RPMI8226 (cell line): ENCODE measurements around the gene SCRN2.

Experiments
- DNase-seq: peaks from one replicate; pipeline ENCODE4 v3.0.0-alpha.2; 2015

The SCRN2 gene

DNA sequence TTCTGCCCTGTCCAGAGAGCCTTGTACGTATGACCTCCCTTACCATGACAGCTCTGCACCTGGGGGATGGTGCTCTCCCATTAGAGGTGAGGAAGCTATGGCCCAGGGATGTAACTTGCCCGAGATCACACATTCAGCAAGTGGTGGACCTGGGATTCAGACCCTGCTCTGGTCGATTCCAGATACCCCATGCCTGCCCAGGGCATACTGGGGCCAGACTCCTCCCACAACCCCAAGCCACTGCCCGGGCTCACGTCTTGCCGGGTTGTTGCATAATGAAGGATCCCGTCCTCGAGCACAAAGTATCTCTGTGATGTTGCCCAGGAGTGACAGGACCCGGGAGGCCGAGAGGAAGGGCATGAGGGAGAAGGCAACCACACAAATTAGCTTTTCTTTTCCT is 21.6 kb downstream of the SCRN2 start:
- DNase-seq, result no peak

DNA sequence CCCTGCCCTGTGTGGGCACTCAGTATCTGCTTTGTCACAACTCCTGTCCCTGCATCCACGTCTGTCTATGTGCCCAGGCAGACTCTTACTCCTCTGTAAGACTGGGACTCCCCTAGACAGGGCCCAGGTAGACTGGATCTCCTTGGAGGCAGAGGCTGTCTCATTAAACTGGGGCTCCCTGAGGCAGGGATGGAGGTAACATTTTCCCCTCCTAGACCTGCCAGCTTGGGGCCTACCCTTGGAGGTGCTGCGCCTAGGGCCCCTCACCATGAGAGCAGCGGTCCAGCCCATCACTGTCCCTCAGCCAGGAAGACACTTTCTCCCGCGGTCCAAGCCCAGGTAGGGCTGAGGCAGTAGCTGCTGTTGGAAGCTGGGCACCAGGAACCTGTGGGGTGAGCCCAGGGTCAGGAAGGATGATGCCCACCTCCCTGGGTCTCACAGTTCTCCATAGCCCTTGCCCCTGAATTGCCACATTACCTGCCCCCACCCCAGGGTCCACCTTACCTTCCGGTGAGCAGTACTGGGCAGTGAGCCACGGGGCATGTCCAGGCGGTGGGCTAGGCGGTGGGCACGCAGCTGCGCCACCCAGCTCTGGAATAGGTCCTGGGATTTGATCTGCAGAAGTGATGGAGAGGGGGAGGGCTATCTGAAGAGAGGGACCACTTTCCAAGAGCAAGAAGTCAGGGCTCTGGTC is 22.9 kb downstream of the SCRN2 start:
- no peak for DNase-seq

DNA sequence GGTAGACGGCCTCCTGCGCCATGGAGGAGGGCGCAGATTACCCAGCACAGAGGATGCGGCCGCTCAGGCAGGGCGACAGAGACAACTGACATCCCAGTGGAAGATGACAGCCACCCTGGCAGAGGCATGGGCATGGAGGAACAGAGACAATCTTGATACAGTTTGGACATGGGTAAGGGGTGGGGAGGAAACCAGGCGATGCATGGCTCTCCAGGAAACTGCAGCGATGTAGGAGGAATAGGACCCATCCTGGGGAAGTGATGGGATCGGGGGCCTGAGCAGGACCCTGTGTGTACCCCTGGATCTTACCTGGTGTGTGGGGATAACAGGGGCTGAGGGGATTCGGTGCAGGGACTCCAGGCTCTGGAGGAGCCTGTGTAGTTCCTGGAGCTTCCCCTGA is 24.1 kb downstream of the SCRN2 start:
- no peak for DNase-seq

DNA sequence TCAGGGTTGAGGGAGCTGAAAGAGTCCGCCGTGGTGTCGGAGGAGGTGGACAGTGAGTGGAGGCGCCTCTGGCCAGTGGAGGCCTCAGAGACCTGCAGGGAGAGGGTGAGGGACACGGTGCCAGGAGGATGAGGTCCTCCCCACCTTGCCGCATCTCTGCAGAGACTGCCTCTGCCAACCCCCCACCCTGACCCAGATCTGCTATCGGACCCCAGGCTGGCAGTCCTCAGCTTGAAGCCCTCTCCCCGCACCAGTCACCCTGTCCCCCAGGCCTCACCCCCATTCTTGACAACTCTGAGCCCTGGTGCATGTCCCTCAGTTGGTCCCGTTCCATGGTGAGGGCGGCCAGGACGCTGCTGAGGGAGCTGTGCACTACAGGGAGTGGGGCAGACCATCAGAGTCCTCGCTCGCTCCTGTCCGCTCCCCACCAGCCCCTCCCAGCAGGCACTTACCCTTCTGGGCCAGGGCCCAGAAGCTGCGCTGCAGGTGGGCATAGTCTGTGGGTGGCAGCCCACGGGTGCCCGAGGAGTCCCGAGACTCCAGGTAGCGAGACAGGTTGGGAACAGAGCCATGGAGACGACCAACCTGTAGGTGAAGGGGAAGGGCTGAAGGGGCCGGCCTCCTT is 24.9 kb downstream of the SCRN2 start:
- DNase-seq, result no peak

DNA sequence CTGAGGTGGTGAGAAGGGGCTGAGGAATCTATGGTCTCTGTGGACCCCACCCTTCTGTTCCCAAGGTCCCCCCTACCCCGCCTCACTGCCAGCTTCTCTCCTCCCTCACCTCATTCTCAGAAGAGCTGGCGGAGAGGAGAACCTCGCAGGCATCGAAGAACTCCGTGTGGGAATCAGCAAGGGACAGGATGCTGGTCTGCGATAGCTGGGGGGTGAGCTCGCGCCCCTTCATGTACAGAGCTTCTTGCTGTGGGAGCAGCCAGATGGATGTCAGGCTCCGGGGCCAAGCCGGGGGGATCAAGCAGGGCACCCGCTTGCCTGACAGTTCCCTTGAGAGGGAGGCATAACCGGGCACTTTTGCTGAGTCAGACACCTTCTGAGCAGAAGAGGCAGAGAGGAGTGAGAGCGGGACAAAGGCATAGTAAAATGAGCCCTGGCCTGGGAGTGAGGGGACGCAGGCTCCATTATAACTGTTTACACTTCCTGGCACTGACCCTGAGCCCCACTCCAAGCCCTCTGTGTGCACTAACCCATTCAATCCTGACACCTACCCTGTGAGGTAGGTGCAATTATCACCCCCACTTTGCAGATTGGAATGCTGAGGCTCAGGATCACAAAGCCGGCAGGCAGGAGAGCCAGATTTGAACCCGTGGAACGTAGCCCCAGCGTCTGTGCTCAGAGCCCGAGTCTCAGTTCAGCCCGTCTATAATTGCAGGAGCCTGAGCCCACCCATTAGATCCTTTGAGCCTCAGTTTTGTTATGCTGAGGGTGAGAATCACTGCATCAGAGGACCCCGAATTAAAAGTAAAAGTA is 25.8 kb downstream of the SCRN2 start:
- DNase-seq, result no peak

DNA sequence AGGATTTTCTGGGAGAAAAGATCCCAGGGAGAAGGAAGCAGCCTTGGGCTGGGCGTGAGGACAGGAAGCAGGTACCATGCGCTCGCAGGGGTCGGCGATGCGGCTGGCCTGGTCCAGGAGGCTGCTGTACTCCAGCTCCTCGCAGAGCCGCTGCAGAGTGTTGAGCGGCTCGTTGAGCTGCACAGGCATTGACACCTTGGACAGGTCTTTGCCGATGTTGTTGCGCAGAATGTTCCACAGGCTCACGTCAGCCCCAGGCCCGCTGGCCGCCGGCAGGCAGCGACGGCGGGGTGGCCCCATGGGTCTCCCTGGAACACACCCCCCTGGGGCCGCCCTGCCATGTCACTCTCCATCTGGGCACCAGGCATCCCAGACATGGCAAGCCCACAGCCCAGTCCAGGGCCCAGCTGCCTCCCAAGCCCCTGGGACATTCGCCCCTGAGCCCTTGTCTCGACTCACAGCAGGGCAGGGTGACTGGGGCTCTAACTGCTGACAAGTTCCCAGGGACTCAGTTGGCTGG is 27.5 kb downstream of the SCRN2 start:
- no peak for DNase-seq

DNA sequence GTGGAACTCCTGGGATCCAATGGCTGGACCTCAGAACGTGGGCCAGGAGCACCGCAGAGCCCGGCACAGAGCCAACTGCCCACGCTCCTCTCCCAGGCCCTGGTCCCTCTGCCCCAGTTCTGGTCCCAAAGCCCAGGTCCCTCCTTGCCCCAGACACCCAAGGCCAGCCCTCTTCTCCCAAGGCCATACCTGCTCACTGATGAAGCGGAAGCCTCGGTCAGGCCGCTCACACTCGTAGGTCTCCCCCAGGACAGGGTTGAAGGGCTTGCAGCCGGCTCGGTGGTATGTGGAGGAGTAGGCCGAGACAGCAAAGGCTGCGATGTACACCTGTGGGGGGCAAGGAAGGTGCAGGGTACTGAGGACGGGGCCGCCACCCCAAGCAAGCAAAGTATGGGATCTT is 28.0 kb downstream of the SCRN2 start:
- no peak for DNase-seq

DNA sequence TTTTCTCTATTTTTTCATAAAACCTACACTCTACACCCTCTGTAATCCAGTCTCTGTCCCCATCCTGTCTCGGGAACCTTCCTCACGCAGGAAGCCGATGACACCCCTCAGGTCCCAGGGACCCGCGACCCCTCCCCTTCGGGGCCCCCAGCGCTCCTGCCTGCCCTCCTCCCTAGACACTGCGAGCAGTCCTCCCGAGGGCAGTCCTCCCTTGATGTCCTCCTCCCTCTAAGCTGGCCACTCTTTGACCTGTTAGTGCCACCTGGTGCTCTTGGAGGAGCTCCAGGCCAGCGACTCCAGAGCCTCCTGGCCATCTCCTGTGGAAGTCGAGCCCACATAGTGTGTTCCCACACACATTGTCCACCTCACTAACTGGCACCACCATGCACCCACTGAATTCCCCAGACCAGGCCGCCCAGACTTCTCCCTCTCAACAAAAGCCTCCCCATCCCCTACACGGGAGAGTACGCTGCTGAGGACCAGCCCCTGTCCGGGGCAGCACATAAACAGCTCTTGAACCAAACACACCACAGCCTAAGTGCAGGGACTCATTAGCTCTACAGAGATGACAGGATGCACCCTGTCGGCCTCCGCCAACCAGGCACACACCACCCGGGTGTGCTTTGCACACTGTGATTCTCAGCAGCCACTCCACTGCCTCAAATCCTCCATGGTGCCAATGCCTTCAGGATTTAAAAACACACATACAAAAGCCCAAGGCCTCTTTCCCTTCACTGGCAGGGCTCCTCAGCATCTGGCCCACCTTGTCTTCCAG is 28.7 kb downstream of the SCRN2 start:
- no peak for DNase-seq

DNA sequence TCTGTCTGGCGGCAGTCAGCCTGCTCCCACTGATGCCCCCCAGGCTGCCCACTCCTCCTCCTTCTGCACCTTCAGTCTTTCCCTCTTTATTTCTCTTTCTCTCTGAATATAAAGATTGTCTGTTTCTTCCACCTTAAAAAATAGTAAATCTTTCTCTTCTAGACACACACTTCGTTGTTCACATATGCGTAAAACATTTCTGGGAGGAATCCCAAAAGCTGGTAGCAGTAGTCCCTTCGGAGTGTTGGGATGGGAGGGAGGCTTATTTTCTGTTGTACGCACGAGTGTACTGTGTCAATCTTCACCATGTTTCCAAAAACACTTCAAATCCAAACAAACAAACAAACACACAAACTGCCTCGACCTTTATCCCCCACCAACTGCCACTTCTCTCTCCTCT is 29.4 kb downstream of the SCRN2 start:
- no peak for DNase-seq

DNA sequence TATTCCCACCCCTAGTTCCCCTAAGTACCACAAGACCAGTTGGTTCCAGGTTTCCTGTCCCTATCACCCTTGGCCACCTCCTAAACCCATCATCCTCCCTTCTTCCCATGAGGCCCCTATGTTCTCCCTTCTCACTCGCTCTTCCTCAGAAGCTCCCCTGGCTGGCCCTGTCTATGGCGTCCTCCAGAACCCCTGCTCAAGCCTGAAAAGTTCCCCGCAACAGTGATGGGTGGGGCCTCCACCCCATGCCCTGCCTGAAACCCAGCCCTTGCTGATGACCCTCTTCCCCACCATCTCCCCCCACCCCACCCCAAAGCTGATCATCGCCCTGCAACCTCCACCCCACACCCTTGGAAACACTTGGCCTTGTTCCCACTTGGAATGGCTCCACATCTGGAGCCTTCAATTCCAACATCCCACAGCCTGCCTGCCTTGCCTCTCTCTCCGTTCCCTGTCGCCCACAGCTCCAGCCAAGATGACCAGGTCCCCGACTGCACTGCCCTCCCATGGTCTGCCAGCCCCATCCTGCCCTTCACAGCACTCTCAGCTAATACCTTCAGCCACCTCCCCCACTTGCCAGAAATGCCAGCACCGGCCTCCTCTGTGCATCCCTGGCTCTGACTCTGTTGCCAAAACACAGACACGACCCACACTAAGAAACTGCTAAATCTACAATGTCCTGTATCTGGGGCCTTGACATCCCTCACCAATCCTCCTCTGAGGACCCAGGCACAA is 30.0 kb downstream of the SCRN2 start:
- no peak for DNase-seq

DNA sequence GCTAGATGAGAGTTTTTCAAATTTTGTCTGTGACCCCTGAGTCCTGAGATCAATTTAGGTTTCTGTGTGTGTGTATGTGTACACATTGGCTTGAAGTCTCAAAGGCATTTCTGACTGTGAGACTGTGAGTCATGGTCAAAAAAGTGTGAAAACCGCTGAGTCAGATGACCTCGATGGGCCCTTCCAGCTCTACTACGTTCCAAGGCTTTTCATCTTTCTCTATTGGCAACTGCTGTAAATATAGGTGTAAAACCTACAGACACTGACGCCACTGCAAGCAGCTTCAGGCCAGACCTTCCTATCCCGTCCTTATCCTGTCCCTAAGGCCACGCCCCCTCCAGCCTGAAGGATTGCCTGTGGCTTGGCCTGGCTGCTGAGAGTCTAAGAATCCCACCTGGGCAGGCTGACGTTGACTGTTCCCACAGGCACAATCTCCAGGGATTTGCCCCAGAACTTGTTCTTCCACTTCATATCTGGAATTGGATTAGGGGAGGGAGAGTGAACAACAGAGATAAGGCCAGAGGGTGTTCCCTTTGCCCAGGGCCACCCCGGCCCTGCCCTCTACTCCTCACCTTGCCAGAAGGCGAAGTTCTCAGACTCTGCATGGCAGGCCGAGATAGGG is 30.8 kb downstream of the SCRN2 start:
- no peak for DNase-seq

DNA sequence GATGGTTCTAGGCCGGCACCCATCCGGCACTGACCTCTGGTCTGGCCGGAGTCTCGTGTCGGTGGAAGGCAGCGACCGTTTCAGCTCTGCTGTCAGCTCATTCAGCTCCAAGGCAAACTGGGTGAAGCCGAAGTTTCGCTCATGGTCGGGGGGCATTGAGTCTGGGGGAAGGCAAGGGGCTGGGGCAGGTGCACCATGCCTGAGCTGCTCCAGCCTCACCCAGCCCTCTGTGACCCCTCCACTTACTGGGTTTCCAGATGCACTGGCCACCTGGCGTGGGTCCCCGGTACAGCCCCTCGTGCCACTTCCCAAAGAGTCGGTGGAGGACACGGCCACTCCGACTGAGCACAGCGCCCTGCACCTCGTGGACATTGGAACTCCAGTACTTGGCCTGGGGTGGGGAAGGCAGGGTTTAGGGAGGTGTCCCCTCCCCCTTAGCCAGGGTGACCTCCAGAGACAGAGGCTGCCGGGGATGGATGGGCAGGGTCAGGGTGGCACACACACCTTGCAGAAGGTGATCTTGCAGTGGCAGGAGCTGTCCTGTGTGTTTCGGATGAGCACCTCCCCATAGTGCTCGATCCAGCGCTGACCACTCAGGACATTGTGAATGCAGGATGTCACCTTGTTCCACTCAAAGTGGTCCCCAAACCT is 32.1 kb downstream of the SCRN2 start:
- DNase-seq, result no peak

DNA sequence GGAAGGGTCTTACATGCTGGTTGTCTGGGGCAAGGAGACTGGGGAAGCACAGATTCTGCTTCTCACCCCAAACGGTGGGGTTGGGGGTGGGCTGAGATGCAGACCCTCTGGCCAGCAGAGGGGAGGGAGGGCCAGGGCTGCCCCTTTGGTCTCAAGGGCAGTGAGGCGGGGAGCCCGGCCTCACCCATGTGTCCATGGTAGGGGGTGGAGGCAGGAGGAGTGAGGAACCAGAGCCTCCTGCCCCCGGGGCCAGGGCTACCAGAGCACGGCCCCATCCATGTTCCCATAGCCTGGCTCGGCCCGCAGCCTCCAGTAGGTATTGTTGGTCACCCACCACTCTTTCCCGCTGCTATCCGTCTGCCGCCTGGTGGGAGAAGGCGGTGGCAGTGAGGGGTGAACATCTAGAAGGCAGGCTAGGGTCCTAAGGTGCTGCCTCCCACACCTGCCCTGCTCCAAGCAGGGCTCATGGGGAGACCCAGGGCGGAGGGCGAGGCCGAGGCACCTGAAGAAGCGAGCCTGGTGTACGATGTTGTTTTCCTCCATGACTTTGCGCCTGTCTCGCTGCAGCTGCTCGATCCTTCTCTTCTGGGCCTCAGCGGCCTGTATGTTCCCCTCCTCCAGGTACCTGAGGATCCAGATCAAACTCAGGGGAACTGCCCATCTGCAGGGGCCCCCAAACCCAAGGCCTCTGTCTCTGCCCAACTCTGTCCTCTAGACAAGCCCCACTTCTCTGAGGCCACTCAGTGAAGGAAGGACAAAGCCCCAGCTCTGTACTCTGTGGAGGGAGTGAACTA is 32.8 kb downstream of the SCRN2 start:
- DNase-seq, result no peak

DNA sequence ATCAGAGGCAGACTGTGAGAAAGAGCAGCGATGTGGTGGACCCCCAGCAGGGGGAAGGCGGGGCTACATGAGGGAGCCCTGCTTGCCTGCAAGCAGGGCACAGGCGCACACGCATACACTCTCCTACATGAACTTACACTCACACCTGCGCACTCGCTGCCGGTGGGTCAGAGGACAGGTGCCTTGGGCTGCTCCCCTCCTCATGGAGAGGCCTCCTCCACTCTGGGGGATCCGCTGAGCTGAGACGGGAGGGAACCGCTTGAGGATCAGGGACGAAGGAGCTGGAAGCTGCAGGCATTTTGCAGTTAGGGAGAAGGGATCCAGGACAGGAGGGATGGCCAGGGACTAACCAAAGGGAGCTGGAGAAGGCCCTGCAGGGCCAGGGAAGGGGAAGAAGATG is 33.7 kb downstream of the SCRN2 start:
- DNase-seq, result no peak

DNA sequence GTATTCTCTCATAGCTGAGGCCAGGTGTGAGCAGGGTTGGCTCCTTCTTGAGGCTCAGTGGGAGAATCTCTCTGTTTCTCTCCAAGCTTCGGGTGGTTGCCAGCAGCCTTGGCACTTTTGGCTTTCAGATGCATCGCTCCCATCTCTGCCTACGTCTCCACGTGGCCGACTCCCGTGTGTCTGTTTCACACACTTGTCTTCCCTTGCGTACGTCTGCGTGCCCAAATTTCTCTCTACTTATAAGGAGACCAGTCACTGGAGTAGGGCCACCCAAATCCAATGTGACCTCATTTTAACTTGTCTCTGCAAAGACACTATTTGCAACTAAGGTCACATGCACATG is 34.2 kb downstream of the SCRN2 start:
- DNase-seq, result no peak

DNA sequence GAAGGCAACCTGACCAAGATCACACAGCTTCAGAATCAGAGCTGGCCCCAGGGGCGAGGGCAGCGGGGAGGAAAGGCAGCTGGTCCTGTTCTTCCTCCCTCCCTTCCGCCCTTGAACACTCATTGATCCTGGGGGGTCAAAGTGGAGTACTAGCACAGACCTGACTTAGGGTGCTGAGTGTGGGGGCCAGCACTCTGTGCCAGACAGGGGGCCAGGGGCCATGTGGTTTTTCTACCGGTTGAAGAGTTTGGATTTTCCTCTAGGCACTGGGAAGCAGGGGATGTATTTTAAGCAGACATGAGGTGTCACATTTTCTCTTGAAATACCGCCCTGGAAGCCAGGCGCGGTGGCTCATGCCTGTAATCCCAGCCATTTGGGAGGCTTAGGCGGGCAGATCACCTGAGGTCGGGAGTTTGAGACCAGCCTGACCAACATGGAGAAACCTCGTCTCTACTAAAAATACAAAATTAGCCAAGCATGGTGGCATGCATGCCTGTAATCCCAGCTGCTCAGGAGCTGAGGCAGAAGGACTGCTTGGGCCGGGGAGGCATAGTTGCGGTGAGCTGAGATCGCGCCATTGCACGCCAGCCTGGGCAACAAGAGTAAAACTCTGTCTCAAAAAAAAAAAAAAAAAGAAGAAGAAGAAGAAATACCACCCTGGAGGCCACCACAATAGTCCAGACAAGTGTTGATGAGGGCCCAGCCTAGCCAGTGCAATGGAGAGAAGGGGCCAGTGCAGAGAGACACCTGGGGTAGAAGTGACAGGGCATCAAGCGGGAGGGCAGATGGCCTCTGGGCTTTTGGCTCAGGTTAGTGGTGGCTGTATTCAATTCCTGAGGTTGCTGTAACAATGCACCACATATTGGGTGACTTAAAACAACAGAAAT is 34.8 kb downstream of the SCRN2 start:
- DNase-seq, result no peak

DNA sequence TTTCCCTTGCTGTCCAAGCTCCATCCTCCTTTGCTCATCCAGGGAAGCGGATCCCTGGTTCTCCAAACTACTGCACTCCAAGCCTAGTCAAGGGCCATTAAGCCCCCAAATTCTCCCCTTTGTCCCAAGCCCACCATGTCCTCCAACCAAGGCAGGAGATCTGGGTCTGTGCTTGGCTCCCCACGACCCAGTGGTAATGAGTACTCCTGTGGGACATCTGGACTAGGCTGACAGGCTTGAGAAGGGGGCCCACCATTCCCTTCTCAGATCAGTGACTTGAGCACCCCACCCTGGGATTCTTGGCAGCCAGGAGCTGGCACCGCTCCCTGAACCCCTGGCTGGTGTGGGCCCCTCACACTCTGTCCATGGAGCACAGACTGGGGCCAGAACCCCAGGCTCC is 36.6 kb downstream of the SCRN2 start:
- no peak for DNase-seq

DNA sequence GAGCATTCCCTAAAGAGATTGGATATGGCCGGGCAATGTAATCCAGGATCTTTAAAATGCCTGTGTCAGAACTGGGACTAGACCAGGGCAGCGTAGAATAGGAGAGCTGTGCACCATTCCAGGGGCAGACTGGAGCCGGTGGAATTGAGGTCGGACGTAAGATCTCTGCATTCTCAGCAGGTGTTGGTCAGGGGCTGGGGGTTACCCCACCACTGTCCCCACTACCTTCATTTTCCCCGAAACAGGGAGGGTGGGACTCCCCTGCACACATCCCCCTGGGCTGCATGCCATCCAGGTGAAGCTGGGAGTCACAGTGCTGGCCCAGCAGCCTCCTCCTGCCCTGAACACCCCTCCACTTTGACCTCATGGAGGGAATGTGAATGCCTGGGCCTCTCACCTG is 37.3 kb downstream of the SCRN2 start:
- DNase-seq, result no peak

DNA sequence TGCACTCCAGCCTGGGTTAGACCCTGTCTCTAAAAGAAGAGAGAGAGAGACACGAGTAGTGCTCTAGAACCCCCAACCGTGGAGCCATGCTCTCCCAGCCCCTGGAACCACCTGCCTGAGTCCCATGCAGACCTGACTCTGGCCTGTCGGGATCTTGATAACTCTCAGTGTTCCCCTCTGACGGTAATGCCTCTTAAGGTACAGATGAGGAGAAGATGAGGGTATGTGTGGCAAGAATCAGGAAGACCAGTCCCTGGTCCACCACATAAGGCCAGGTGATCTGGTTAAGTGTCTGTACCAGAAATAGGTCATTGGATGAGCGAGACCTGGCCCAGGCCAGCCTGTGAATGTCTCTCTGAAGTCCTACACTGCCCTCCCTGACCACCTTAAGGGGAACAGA is 37.9 kb downstream of the SCRN2 start:
- no peak for DNase-seq
